AG04449 (cell line): ENCODE results near the gene DDIAS.

Source experiments
- CTCF ChIA-PET: fragments of 350-600 bp; formaldehyde crosslinking; extraction: SDS; loops from one replicate; lab custom pipeline; 2021; ENCODE audit warnings: antibody characterized with exemption; lab: Yijun Ruan, JAX
- POLR2A ChIA-PET: fragments of 400-600, 350-600 bp; formaldehyde crosslinking; extraction: SDS; loops from one replicate; lab custom pipeline; 2020; ENCODE audit warnings: antibody characterized with exemption, inconsistent platforms; lab: Yijun Ruan, JAX
- DNase-seq: peaks from one replicate; pipeline ENCODE4 v3.0.0-alpha.2; 2010; ENCODE audit warnings: low read depth, low spot score
- H3K4me3 ChIP-seq: 2 replicates; pipeline ENCODE4 v1.5.1; 2011; ENCODE audit warnings: low read depth, mild to moderate bottlenecking, control low read depth, low read length
- TF ChIP-seq, protein P1 (sequence below): IDR thresholded peaks from one replicate; pipeline ENCODE4 v1.5.1; 2011; ENCODE audit warnings: mild to moderate bottlenecking, moderate library complexity, low read length, control low read depth, inconsistent platforms; ENCODE audit not compliant: insufficient read depth; ENCODE audit errors: missing control alignments

DDIAS gene

DNA sequence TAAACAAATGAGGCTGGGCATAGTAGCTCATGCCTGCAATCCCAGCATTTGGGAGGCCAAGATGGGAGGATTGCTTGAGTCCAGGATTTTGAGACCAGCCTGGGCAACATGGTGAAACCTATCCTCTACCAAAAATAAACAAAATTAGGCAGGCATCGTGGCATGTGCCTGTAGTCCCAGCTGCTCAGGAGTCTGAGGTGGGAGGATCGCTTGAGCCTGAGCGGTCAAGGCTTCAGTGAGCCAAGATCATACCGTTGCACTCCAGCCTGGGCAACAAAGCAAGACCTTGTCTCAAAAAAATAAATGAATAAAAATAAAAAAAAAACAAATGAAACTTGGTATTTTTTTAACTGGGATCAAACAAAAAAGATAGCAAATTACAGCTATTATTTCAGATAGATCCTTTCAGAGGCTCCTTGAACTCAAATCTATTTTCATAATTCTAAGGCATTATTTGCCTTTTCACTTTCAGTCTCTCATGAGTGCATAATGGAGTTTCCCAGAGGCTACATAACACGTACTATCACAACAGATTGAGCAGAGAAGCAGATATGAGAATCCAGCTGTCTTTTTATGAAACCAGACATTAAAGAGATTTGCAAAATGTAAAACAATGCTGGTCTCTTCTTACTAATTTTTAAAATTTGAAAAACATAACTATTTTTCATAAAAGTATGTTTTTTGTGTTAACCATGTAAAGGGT lies 23.1 kb downstream of the DDIAS start:
- ChIA-PET CTCF (interaction anchor here (0.9 to 2.5 kb wide), 8 partner anchors 8 to 322 kb away, joined by 3 to 9 read pairs (median 3); no protein-coding TSS in a partner anchor), POLR2A (no interaction called here)
- H3K4me3 ChIP-seq = no peak overlapping the region
- DNase-seq = no peak
- TF ChIP-seq, protein P1, sequence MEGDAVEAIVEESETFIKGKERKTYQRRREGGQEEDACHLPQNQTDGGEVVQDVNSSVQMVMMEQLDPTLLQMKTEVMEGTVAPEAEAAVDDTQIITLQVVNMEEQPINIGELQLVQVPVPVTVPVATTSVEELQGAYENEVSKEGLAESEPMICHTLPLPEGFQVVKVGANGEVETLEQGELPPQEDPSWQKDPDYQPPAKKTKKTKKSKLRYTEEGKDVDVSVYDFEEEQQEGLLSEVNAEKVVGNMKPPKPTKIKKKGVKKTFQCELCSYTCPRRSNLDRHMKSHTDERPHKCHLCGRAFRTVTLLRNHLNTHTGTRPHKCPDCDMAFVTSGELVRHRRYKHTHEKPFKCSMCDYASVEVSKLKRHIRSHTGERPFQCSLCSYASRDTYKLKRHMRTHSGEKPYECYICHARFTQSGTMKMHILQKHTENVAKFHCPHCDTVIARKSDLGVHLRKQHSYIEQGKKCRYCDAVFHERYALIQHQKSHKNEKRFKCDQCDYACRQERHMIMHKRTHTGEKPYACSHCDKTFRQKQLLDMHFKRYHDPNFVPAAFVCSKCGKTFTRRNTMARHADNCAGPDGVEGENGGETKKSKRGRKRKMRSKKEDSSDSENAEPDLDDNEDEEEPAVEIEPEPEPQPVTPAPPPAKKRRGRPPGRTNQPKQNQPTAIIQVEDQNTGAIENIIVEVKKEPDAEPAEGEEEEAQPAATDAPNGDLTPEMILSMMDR = no peak

DNA sequence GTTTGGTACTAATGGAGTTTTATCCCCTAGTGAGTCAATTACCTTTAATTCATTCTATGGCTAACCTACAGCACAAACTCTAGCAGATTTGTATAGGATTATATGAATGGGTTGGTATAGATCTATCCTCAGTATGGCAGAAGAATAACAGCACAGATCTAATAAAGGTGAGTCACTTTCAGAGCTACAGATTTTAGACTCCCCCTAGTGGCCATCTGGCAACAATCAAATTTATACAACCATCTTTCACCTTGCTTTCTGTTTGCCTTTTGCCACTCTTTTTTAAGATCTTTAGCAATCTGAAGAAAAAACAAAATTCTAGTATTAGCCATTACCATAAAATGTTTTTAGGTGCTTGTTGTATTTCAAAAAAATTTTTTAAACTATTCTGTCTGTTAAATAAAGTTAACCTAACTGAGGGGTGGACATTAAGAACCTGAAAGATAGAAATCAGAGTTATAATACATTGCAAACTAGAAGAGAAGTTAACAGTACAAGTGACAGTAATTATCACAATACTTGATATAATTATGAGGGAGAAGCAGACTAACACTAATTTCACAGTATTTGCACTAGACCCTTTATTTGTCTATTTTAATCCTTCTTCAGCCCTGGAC lies 25.8 kb downstream of the DDIAS start:
- DNase-seq = peak; percentile 17
- ChIA-PET POLR2A (no interaction called here), CTCF (interaction anchor here (0.6 to 2.5 kb wide), 19 partner anchors 9 to 308 kb away, joined by 3 to 12 read pairs (median 4); partner anchors contain the start of gene DDIAS)
- no peak overlapping the region for H3K4me3 ChIP-seq
- TF ChIP-seq, protein P1 = peak; percentile 69

DNA sequence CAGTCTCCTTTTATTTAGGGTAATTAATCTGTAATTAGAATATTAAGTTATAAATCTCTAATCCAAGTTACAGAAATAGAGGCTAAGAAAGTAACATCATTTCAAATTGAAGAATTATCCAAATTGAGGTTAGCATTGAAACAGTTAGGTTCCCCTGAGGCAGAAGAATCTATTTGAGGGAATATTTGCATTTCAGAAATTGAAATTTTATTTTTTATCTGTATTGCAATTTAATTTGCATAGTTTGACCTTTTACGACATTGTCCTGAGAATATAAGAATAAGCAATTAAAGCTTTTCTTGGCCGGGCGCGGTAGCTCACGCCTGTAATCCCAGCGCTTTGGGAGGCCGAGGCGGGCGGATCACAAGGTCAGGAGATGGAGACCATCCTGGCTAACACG lies 27.6 kb downstream of the DDIAS start:
- TF ChIP-seq, protein P1 = no peak
- ChIA-PET POLR2A (no interaction called here), CTCF (interaction anchor here (2.3 to 2.8 kb wide), 2 partner anchors 10 to 62 kb away, joined by 7 to 9 read pairs; no protein-coding TSS in a partner anchor)
- no peak for DNase-seq
- no peak overlapping the region for H3K4me3 ChIP-seq

DNA sequence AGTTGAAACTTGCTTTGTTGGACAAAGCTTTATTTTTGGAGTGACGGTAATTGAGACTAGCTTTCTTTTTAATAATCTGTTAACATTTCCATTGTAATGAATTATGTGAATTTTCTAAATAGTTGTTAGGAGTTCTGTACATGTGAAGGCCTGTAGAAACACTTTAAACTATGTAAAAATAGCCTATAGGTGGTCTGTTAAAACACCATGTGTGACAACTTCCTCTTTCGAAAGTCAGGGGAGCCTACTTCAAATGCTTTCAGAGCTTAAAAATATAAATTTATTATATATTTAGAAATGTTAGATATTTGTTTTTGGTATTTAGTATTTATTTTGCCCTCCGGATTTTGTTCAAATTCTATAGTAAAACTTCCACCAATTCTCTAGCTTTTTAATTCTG lies 28.7 kb downstream of the DDIAS start:
- H3K4me3 ChIP-seq = no peak overlapping the region
- DNase-seq = no peak
- TF ChIP-seq, protein P1 = no peak
- ChIA-PET POLR2A (interaction anchor here (0.6 kb wide), 1 partner anchor 1657 kb away, joined by 3 read pairs; no protein-coding TSS in a partner anchor), CTCF (interaction anchor here (1.2 to 2.8 kb wide), 5 partner anchors 9 to 319 kb away, joined by 4 to 9 read pairs (median 7); no protein-coding TSS in a partner anchor)

DNA sequence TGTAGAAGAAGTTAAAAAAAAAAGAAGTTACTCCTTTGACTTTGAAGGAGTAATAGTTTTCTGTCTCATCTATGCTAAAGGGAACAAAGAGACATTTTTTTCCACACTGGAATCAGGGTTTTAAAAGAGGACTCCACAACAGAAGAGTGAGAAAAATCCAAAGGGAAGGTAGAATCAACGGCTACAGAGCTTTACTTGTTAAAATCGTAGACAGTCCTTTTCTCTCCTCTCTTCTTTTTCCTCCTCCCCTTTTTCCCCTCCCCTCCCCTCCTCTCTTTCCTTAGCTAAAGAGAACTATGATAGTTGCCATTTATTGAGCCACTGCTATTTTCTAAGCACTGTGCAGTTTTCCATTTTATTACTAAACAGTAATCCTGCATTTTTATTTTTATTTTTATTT lies 29.2 kb downstream of the DDIAS start:
- H3K4me3 ChIP-seq = no peak overlapping the region
- TF ChIP-seq, protein P1 = no peak
- ChIA-PET CTCF (interaction anchor here (1.0 to 2.8 kb wide), 7 partner anchors 8 to 319 kb away, joined by 3 to 9 read pairs (median 5); no protein-coding TSS in a partner anchor), POLR2A (interaction anchor here (0.6 kb wide), 1 partner anchor 1657 kb away, joined by 3 read pairs; no protein-coding TSS in a partner anchor)
- DNase-seq = no peak

DNA sequence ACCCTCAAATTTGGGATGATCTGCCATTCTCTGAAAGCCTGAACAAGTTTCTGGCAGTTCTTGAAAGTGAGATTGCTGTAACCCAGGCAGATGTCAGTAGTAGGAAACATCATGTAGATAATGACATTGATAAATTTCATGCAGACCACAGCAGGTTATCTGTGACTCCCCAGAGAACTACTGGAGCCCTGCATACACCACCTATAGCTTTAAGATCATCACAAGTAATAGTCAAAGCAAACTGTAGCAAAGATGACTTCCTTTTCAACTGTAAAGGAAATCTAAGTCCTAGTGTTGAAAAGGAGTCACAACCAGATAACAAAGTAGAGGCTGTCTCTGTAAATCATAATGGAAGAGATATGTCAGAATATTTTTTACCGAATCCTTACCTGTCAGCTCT lies 31.0 kb downstream of the DDIAS start:
- DNase-seq = no peak
- CTCF ChIA-PET = interaction anchor here (1.3 kb wide), 1 partner anchor 13 kb away, joined by 3 read pairs; no protein-coding TSS in a partner anchor
- no peak overlapping the region for H3K4me3 ChIP-seq
- TF ChIP-seq, protein P1 = no peak
- POLR2A ChIA-PET = no interaction called here
